Measurements from ENCODE around the gene IRS2. TPM values are rescaled to one million over a fixed set of nuclear protein-coding genes. Genes with fewer than 3 reads are reported as not detected.

IRS2 gene
- total and polyA plus RNA-seq, 2 of the 8 experiments (the other 6 are each of a cell fraction or from before 2014, with no cell fraction given): 2.6 to 17.0 TPM

DNA sequence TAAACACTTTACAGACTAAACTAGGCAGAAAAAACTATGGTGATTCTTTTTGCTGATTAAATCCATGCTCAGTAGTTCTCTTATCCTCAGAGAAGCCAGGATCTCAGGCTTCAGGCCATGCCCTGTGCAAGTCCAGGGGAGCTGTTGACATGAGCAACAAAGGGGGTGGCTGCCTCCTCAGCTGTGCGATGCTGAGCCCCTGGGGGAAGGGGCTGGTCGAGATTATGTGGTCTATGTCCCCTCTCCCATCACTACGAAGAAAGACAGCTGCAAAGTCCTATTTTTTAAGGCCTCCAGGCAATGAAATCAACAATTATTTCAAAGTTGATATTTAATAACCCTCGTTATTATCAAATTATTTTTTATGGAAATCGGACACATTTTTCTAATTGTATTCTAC, 37.0 kb downstream of the IRS2 start:
- no peaks in the 10 kb centered on the region for H3K79me1 ChIP-seq (ENCODE audit: low read depth, low read length)
- no peak overlapping the region for H4K8ac ChIP-seq (ENCODE audit: extremely low read depth, insufficient read depth, low read length)
- H3K4me2 ChIP-seq (ENCODE audit: insufficient read depth in 1 of 2, low read depth in 2 of 2, low read length in 2 of 2): no peak overlapping the region
- H3K23me2 ChIP-seq (ENCODE audit: low read depth, low read length): no peaks in the 10 kb centered on the region; the same call in 1 of the 2 replicates
- H4K20me1 ChIP-seq (replicated peaks in 1 of 2; ENCODE audit: control insufficient read depth in 1 of 2, insufficient read depth in 2 of 2, low read length in 2 of 2): no peaks in the 10 kb centered on the region
- H3K9ac ChIP-seq (replicated peaks in 1 of 4; ENCODE audit: extremely low read depth in 1 of 4, low read depth in 3 of 4, low read length in 3 of 4): no peak overlapping the region
- no peak for TF ChIP-seq ZNF274 (IDR thresholded peaks at IDR 0.05; ENCODE audit: borderline replicate concordance, extremely low read depth, low read length)
- no peak for TF ChIP-seq ATF3 (IDR thresholded peaks at IDR 0.05; ENCODE audit: insufficient read depth, low read depth, low read length)
- H3K4me3 ChIP-seq (ENCODE audit: extremely low read depth in 1 of 4, insufficient read depth in 2 of 4, low read depth in 3 of 4, low read length in 4 of 4): no peak overlapping the region
- H3K4me1 ChIP-seq (replicated peaks in 1 of 4; ENCODE audit: control insufficient read depth in 3 of 4, insufficient read depth in 4 of 4, low read length in 3 of 4): no peaks in the 10 kb centered on the region; a peak in 1 of 7 replicates
- no peak overlapping the region for H3K18ac ChIP-seq (ENCODE audit: extremely low read depth, low read length)
- no peak overlapping the region for H4K5ac ChIP-seq (ENCODE audit: insufficient read length, low read depth, low read length)
- no peak for DNase-seq (ENCODE audit: low read depth in 1 of 2, low spot score in 2 of 2)
- ChIA-PET CTCF (ENCODE audit: partially characterized antibody) (interaction anchor here (0.6 to 2.3 kb wide), 3 partner anchors 13 to 601 kb away, joined by 4 to 6 read pairs (median 4); no protein-coding TSS in a partner anchor), POLR2A (ENCODE audit: partially characterized antibody) (no interaction called here)
- no peak overlapping the region for H2BK15ac ChIP-seq (ENCODE audit: low read length)
- H2BK20ac ChIP-seq (ENCODE audit: low read length): no peak overlapping the region
- H2AK5ac ChIP-seq (ENCODE audit: low read depth, low read length): no peak overlapping the region
- no peak overlapping the region for H2AFZ ChIP-seq (ENCODE audit: low read length)
- FAIRE-seq: no peak
- no peak overlapping the region for H3K23ac ChIP-seq (ENCODE audit: insufficient read length)
- no peak overlapping the region for H4K91ac ChIP-seq (replicated peaks; ENCODE audit: insufficient read length, low read length)
- H3K79me2 ChIP-seq (ENCODE audit: control insufficient read depth in 1 of 2, insufficient read depth in 2 of 2, low read length in 2 of 2): no peaks in the 10 kb centered on the region
- H3K27me3 ChIP-seq (replicated peaks in 1 of 4; ENCODE audit: control insufficient read depth in 3 of 4, extremely low read depth in 1 of 4, insufficient read depth in 3 of 4, low read length in 3 of 4): no peaks in the 10 kb centered on the region
- no peaks in the 10 kb centered on the region for H3K9me3 ChIP-seq (ENCODE audit: insufficient read depth in 2 of 2, low read depth in 1 of 2, low read length in 1 of 2)
- peaks cover 0 to 9% (median 3%) of the 10 kb centered on the region in 4 experiments; a peak in 4 of 8 replicates for H3K36me3 ChIP-seq (ENCODE audit: control insufficient read depth in 2 of 4, insufficient read depth in 4 of 4, low read length in 3 of 4)
- H2BK12ac ChIP-seq (ENCODE audit: low read depth, low read length): no peak overlapping the region
- 93% methylated on average over 5 of the region's 5 CpGs; no CpG with 5 or more reads in 1 of the 2 experiments for WGBS, 2 experiments (ENCODE audit: extremely low coverage in 1 of 2, insufficient coverage in 1 of 2, insufficient read length in 1 of 2, insufficient replicate concordance in 2 of 2, low coverage in 1 of 2, low lambda C conversion rate in 2 of 2, missing lambda C conversion rate in 1 of 2)
- no peak overlapping the region for H3K27ac ChIP-seq (ENCODE audit: low read depth, low read length)
- no peak overlapping the region for H2BK5ac ChIP-seq (ENCODE audit: low read depth, low read length)
- H3K14ac ChIP-seq (ENCODE audit: insufficient read length): no peak overlapping the region
- H3K56ac ChIP-seq (replicated peaks; ENCODE audit: insufficient read length, low read depth, low read length): no peak overlapping the region
- H3K4ac ChIP-seq (replicated peaks; ENCODE audit: insufficient read length, low read depth, low read length): no peak overlapping the region
- no peak overlapping the region for H2BK120ac ChIP-seq (replicated peaks; ENCODE audit: low read depth, low read length)

All from H1 (cell line).